GM23338 (cell line): ENCODE measurements around the gene PSAPL1. TPM values are rescaled to one million over a fixed set of nuclear protein-coding genes. Genes with fewer than 3 reads are reported as not detected.

Experiments
- ATAC-seq: fragments of 200-7000 bp; cut with Tn5 transposase; 3 replicates; pipeline ENCODE4 v1.9.1; 2020
- DNase-seq: peaks from one replicate; pipeline ENCODE4 v3.0.0-alpha.2; 2015; ENCODE audit warnings: low spot score
- H2AFZ ChIP-seq: fragments of 200-600 bp; sonication (generic); 2 replicates; pipeline ENCODE4 v1.8.0; 2016; ENCODE audit warnings: antibody characterized with exemption, mild to moderate bottlenecking, moderate library complexity
- H3F3A ChIP-seq: fragments of 200-600 bp; sonication (generic); replicated peaks from 2 replicates; pipeline ENCODE4 v1.8.0; 2017; ENCODE audit warnings: antibody characterized with exemption, mixed run types, low read depth
- H3K27ac ChIP-seq: fragments of 200-600 bp; sonication (generic); 2 replicates; pipeline ENCODE4 v1.6.1; 2016; ENCODE audit warnings: low read depth
- H3K27me3 ChIP-seq: fragments of 200-600 bp; sonication (generic); 2 replicates; pipeline ENCODE4 v1.8.0; 2016; ENCODE audit warnings: mild to moderate bottlenecking, mixed run types, moderate library complexity; ENCODE audit not compliant: insufficient read depth
- H3K36me3 ChIP-seq: fragments of 200-600 bp; sonication (generic); 2 replicates; pipeline ENCODE4 v1.8.0; 2016; ENCODE audit warnings: mild to moderate bottlenecking; ENCODE audit not compliant: insufficient read depth
- H3K4me1 ChIP-seq: fragments of 200-600 bp; sonication (generic); 2 replicates; pipeline ENCODE4 v1.8.0; 2016; ENCODE audit warnings: mild to moderate bottlenecking, moderate library complexity; ENCODE audit not compliant: insufficient read depth
- H3K4me2 ChIP-seq: fragments of 200-600 bp; sonication (generic); 2 replicates; pipeline ENCODE4 v1.7.1; 2017; ENCODE audit warnings: mixed run types
- H3K4me3 ChIP-seq: fragments of 200-600 bp; sonication (generic); 2 replicates; pipeline ENCODE4 v1.6.1; 2016; ENCODE audit warnings: mixed run types
- H3K79me2 ChIP-seq: fragments of 200-600 bp; sonication (generic); replicated peaks from 2 replicates; pipeline ENCODE4 v1.8.0; 2017; ENCODE audit warnings: mild to moderate bottlenecking; ENCODE audit not compliant: insufficient read depth
- H3K9me2 ChIP-seq: fragments of 200-600 bp; sonication (generic); 2 replicates; pipeline ENCODE4 v1.8.0; 2017; ENCODE audit not compliant: insufficient read depth
- H4K20me1 ChIP-seq: fragments of 200-600 bp; sonication (generic); replicated peaks from 2 replicates; pipeline ENCODE4 v1.8.0; 2017; ENCODE audit warnings: mild to moderate bottlenecking; ENCODE audit not compliant: insufficient read depth
- H3K27ac Mint-ChIP-seq: 2 replicates; pipeline ENCODE4 v1.8.0; 2020; ENCODE audit warnings: inconsistent platforms, mild to moderate bottlenecking, moderate library complexity, mixed read lengths
- H3K27me3 Mint-ChIP-seq: 3 replicates; pipeline ENCODE4 v1.8.0; 2022; ENCODE audit warnings: low read depth, mild to moderate bottlenecking, moderate library complexity, mixed read lengths, inconsistent platforms; ENCODE audit not compliant: insufficient read depth, poor library complexity
- H3K36me3 Mint-ChIP-seq: 3 replicates; pipeline ENCODE4 v1.8.0; 2021; ENCODE audit warnings: low read depth, mild to moderate bottlenecking, inconsistent platforms, moderate library complexity, mixed read lengths
- H3K4me1 Mint-ChIP-seq: 3 replicates; pipeline ENCODE4 v1.8.0; 2020; ENCODE audit warnings: mild to moderate bottlenecking, inconsistent platforms, mixed read lengths
- H3K4me3 Mint-ChIP-seq: 3 replicates; pipeline ENCODE4 v1.8.0; 2021; ENCODE audit warnings: moderate library complexity, mild to moderate bottlenecking, inconsistent platforms, mixed read lengths
- H3K9me3 Mint-ChIP-seq: 3 replicates; pipeline ENCODE4 v1.8.0; 2020; ENCODE audit warnings: moderate library complexity, mild to moderate bottlenecking, inconsistent platforms, mixed read lengths
- CREB1 ChIP-seq: fragments of 250-450 bp; sonication (Bioruptor Pico); IDR thresholded peaks from 2 replicates; pipeline ENCODE4 v1.5.0; 2020; ENCODE audit warnings: low read depth, mild to moderate bottlenecking, moderate library complexity
- EZH2phosphoT487 ChIP-seq: fragments of 200-600 bp; sonication (generic); IDR thresholded peaks from one replicate; pipeline ENCODE4 v1.8.1; 2018; ENCODE audit warnings: antibody characterized with exemption; ENCODE audit not compliant: unreplicated experiment
- JUNB ChIP-seq: IDR thresholded peaks from one replicate; pipeline ENCODE4 v1.6.1; 2016; ENCODE audit warnings: antibody characterized with exemption; ENCODE audit not compliant: unreplicated experiment
- NANOG ChIP-seq: IDR thresholded peaks from 2 replicates; pipeline ENCODE4 v1.6.1; 2016; ENCODE audit warnings: antibody characterized with exemption, borderline replicate concordance
- STAT1 ChIP-seq: IDR thresholded peaks from one replicate; pipeline ENCODE4 v1.6.1; 2016; ENCODE audit warnings: antibody characterized with exemption; ENCODE audit not compliant: unreplicated experiment
- ZNF114 ChIP-seq: fragments of 250-450 bp; sonication (Bioruptor Pico); IDR thresholded peaks from 2 replicates; pipeline ENCODE4 v1.5.0; 2020; ENCODE audit warnings: mild to moderate bottlenecking, moderate library complexity
- ZNF331 ChIP-seq: fragments of 250-450 bp; sonication (Bioruptor Pico); IDR thresholded peaks from 2 replicates; pipeline ENCODE4 v1.5.0; 2020; ENCODE audit warnings: low read depth, mild to moderate bottlenecking, moderate library complexity
- polyA plus RNA-seq: library from polyadenylated mRNA; unstranded; fragments of >200 nt; fragmentation: Nextera tagmentation; extraction: Ambion mirVana; gene quantifications from 2 replicates; pipeline ENCODE4 v1.2.1, GENCODE V29; 2016
- total RNA-seq: library from RNA; depleted of rRNA; stranded (reverse); fragments of >200 nt; shearing (Covaris generic); gene quantifications from 2 replicates; pipeline ENCODE4 v1.2.3, GENCODE V29; 2014
- TF ChIP-seq, protein P1 (sequence below): IDR thresholded peaks from 2 replicates; pipeline ENCODE4 v1.6.1; 2016; ENCODE audit warnings: antibody characterized with exemption
- TF ChIP-seq, protein P2 (sequence below): fragments of 250-450 bp; sonication (Bioruptor Pico); IDR thresholded peaks from 2 replicates; pipeline ENCODE4 v1.5.0; 2020; ENCODE audit warnings: mild to moderate bottlenecking, moderate library complexity
- TF ChIP-seq, protein P3 (sequence below): IDR thresholded peaks from one replicate; pipeline ENCODE4 v1.6.1; 2018; ENCODE audit warnings: antibody characterized with exemption; ENCODE audit not compliant: unreplicated experiment
- TF ChIP-seq, protein P4 (sequence below), 2 experiments: fragments of 200-600 bp in 1 of 2; sonication (generic) in 1 of 2; conservative IDR thresholded peaks; 2 replicates each; pipeline versions ENCODE4 v1.5.1 to v1.6.1; 2016 to 2017; ENCODE audit warnings: antibody characterized with exemption in 2 of 2, low read depth in 2 of 2, mild to moderate bottlenecking in 2 of 2, moderate library complexity in 1 of 2

The PSAPL1 gene
- total and polyA plus RNA-seq, 2 experiments from 2014 or later: not detected

DNA sequence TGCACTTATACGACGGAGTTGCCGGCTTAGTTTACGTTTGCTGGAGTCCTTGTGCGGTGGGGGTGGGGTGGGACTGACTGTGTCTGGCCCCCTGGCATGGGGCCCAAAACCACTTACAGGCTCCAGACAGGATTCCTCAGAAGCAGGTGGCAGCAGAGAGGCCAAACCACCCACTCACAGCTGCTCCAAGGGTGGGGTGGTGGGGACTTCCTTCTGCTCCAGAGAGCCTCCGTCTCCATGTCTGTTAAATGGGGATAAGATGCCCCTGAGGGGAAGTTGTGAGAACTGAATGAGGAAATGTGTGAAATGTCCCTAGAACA is 36.7 kb downstream of the PSAPL1 start:
- Mint-ChIP-seq H3K27me3 (peaks cover 13% of the 10 kb centered on the region), H3K4me3 (no peak overlapping the region), H3K4me1 (peaks cover 3% of the 10 kb centered on the region; the same call in 1 of the 3 replicates), H3K9me3 (peaks cover 2% of the 10 kb centered on the region; the same call in 2 of the 3 replicates), H3K27ac (no peak overlapping the region), H3K36me3 (no peaks in the 10 kb centered on the region; the same call in 2 of the 3 replicates)
- ATAC-seq (no peak; the same call in 2 of the 3 replicates), DNase-seq (no peak)
- Histone ChIP-seq H3K36me3 (no peaks in the 10 kb centered on the region), H3K79me2 (no peaks in the 10 kb centered on the region), H3K4me3 (no peak overlapping the region), H3K4me1 (no peaks in the 10 kb centered on the region), H3K27ac (no peak overlapping the region), H4K20me1 (no peaks in the 10 kb centered on the region), H3K27me3 (no peaks in the 10 kb centered on the region), H2AFZ (no peak overlapping the region), H3K9me2 (0 out of 2 replicates have a peak, but pooled peaks cover 4% of the 10 kb centered on the region), H3K4me2 (no peak overlapping the region), H3F3A (no peaks in the 10 kb centered on the region)
- TF ChIP-seq, protein P1, sequence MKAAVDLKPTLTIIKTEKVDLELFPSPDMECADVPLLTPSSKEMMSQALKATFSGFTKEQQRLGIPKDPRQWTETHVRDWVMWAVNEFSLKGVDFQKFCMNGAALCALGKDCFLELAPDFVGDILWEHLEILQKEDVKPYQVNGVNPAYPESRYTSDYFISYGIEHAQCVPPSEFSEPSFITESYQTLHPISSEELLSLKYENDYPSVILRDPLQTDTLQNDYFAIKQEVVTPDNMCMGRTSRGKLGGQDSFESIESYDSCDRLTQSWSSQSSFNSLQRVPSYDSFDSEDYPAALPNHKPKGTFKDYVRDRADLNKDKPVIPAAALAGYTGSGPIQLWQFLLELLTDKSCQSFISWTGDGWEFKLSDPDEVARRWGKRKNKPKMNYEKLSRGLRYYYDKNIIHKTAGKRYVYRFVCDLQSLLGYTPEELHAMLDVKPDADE: no peak
- TF ChIP-seq JUNB (no peak), NANOG (no peak), CREB1 (CRISPR knock-in tag) (no peak), ZNF331 (CRISPR knock-in tag) (no peak), ZNF114 (no peak), STAT1 (no peak), EZH2phosphoT487 (no peak)
- TF ChIP-seq, protein P2, sequence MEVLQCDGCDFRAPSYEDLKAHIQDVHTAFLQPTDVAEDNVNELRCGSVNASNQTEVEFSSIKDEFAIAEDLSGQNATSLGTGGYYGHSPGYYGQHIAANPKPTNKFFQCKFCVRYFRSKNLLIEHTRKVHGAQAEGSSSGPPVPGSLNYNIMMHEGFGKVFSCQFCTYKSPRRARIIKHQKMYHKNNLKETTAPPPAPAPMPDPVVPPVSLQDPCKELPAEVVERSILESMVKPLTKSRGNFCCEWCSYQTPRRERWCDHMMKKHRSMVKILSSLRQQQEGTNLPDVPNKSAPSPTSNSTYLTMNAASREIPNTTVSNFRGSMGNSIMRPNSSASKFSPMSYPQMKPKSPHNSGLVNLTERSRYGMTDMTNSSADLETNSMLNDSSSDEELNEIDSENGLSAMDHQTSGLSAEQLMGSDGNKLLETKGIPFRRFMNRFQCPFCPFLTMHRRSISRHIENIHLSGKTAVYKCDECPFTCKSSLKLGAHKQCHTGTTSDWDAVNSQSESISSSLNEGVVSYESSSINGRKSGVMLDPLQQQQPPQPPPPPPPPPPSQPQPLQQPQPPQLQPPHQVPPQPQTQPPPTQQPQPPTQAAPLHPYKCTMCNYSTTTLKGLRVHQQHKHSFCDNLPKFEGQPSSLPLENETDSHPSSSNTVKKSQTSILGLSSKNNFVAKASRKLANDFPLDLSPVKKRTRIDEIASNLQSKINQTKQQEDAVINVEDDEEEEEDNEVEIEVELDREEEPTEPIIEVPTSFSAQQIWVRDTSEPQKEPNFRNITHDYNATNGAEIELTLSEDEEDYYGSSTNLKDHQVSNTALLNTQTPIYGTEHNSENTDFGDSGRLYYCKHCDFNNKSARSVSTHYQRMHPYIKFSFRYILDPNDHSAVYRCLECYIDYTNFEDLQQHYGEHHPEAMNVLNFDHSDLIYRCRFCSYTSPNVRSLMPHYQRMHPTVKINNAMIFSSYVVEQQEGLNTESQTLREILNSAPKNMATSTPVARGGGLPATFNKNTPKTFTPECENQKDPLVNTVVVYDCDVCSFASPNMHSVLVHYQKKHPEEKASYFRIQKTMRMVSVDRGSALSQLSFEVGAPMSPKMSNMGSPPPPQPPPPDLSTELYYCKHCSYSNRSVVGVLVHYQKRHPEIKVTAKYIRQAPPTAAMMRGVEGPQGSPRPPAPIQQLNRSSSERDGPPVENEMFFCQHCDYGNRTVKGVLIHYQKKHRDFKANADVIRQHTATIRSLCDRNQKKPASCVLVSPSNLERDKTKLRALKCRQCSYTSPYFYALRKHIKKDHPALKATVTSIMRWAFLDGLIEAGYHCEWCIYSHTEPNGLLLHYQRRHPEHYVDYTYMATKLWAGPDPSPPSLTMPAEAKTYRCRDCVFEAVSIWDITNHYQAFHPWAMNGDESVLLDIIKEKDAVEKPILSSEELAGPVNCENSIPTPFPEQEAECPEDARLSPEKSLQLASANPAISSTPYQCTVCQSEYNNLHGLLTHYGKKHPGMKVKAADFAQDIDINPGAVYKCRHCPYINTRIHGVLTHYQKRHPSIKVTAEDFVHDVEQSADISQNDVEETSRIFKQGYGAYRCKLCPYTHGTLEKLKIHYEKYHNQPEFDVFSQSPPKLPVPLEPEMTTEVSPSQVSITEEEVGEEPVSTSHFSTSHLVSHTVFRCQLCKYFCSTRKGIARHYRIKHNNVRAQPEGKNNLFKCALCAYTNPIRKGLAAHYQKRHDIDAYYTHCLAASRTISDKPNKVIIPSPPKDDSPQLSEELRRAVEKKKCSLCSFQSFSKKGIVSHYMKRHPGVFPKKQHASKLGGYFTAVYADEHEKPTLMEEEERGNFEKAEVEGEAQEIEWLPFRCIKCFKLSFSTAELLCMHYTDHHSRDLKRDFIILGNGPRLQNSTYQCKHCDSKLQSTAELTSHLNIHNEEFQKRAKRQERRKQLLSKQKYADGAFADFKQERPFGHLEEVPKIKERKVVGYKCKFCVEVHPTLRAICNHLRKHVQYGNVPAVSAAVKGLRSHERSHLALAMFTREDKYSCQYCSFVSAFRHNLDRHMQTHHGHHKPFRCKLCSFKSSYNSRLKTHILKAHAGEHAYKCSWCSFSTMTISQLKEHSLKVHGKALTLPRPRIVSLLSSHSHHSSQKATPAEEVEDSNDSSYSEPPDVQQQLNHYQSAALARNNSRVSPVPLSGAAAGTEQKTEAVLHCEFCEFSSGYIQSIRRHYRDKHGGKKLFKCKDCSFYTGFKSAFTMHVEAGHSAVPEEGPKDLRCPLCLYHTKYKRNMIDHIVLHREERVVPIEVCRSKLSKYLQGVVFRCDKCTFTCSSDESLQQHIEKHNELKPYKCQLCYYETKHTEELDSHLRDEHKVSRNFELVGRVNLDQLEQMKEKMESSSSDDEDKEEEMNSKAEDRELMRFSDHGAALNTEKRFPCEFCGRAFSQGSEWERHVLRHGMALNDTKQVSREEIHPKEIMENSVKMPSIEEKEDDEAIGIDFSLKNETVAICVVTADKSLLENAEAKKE (CRISPR knock-in tag): no peak
- TF ChIP-seq, protein P3, sequence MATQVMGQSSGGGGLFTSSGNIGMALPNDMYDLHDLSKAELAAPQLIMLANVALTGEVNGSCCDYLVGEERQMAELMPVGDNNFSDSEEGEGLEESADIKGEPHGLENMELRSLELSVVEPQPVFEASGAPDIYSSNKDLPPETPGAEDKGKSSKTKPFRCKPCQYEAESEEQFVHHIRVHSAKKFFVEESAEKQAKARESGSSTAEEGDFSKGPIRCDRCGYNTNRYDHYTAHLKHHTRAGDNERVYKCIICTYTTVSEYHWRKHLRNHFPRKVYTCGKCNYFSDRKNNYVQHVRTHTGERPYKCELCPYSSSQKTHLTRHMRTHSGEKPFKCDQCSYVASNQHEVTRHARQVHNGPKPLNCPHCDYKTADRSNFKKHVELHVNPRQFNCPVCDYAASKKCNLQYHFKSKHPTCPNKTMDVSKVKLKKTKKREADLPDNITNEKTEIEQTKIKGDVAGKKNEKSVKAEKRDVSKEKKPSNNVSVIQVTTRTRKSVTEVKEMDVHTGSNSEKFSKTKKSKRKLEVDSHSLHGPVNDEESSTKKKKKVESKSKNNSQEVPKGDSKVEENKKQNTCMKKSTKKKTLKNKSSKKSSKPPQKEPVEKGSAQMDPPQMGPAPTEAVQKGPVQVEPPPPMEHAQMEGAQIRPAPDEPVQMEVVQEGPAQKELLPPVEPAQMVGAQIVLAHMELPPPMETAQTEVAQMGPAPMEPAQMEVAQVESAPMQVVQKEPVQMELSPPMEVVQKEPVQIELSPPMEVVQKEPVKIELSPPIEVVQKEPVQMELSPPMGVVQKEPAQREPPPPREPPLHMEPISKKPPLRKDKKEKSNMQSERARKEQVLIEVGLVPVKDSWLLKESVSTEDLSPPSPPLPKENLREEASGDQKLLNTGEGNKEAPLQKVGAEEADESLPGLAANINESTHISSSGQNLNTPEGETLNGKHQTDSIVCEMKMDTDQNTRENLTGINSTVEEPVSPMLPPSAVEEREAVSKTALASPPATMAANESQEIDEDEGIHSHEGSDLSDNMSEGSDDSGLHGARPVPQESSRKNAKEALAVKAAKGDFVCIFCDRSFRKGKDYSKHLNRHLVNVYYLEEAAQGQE: no peak
- TF ChIP-seq, protein P4, sequence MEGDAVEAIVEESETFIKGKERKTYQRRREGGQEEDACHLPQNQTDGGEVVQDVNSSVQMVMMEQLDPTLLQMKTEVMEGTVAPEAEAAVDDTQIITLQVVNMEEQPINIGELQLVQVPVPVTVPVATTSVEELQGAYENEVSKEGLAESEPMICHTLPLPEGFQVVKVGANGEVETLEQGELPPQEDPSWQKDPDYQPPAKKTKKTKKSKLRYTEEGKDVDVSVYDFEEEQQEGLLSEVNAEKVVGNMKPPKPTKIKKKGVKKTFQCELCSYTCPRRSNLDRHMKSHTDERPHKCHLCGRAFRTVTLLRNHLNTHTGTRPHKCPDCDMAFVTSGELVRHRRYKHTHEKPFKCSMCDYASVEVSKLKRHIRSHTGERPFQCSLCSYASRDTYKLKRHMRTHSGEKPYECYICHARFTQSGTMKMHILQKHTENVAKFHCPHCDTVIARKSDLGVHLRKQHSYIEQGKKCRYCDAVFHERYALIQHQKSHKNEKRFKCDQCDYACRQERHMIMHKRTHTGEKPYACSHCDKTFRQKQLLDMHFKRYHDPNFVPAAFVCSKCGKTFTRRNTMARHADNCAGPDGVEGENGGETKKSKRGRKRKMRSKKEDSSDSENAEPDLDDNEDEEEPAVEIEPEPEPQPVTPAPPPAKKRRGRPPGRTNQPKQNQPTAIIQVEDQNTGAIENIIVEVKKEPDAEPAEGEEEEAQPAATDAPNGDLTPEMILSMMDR (conservative IDR thresholded peaks at IDR 0.05; ENCODE audit: low read depth in 2 of 2): no peak
